Inflammatory macrophage (primary cell): ENCODE data around the gene ZNF610.
"Not testable (repeated sequence)": the region's sequence is repeated elsewhere in the genome, so short reads cannot be mapped to it uniquely, and the experiment has no call there.

Source experiments
- DNase-seq, 2 donors: peaks; one replicate each; pipeline ENCODE4 v3.0.0-alpha.2; 2020 to 2022
- total RNA-seq, 18 experiments: gene quantifications; one replicate each; lab custom pipeline; 2026; ENCODE audit warnings: mixed read lengths in 6 of 18, inconsistent platforms in 2 of 18; lab: John Stamatoyannopoulos, UW

Gene ZNF610
- total RNA-seq: 0.35 to 3.5 (median 1.0) reads per million in 18 experiments

DNA sequence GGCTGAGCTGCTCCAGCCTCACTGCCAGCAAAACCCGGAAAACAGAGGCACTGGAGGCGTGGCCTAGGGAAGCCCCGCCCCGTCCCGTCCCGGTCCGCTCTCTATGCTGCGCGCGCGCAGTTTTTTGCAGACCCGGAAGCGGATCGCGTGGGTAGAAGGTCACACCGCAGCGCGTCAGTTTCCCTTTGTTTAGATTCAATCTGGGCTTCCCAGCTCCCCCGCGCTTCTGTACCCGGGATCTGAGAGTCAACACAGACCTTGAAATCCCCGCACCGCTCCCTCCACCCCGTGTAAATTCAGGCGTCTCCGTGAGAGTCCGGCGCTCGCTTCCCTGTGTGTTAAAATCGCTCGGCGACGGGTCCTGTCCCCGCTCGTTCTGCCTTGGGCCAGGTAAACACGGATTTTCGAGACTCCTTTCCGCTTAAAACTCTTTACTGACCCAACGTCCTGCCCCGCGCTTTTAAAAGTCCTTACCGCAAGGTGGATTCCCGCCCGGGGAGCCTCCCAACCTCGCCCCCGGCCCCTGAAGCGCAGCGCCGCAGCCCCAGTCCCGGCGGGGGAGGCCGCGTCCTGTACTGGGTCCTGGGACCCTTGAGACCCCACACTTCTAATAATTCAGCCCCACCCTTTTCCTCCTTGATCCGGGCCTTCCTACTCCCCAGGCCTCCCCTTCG, at the start of gene ZNF610:
TSS of gene ZNF610 (plus strand) at position 127 of the 674 bp plus-strand sequence. CDS start 12,930 bp downstream, outside the sequence.
- peak; percentile 87 to 95 for DNase-seq

DNA sequence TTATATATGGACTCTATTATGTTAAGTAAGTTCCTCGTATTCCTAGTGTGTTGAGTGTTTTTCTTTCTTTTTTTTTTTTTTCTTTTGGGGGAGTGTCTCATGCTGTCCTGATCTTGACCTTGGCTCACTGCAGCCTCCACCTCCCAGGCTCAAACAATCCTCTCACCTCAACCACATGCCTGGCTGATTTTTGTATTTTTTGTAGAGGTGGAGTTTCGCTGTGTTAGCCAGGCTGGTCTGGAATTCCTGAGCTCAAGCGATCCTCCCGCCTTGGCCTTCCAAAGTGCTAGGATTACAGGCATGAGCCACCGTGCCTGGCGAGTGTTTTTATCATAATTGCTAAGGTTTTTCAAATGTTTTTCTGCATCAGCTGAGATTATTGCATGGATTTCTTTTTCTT, 49.8 kb upstream of the ZNF610 start:
- no peak for DNase-seq

DNA sequence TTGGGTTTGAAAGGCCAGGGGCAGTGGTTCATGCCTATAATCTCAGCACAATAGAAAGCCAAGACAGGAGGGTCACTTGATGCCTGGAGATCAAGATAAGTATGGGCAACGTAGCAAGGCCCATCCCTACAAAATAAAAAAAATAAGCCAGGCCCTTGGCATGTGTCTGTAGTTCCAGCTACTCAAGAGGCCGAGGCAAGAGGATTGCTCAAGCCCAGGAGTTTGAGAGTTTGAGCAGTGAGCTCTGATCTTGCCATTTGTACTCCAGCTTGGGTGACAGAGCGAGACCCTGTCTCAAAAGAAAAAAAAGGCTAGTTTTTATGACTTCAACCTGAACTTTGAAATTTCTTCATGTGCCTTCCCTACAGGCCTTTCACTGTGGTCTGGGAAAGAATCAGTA, 44.3 kb upstream of the ZNF610 start:
- DNase-seq: no peak

DNA sequence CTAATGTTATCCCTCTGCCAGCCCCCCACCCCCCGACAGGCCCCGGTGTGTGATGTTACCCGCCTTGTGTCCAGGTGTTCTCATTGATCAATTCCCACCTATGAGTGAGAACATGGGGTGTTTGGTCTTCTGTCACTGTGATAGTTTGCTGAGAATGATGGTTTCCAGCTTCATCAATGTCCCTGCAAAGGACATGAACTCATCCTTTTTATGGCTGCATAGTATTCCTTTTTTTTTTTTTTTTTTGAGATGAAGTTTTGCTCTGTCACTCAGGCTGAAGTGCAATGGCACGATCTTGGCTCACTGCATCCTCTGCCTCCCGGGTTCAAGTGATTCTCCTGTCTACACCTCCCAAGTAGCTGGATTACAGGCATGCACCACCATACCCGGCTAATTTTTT, 43.1 kb upstream of the ZNF610 start:
- DNase-seq: not testable (repeated sequence)

DNA sequence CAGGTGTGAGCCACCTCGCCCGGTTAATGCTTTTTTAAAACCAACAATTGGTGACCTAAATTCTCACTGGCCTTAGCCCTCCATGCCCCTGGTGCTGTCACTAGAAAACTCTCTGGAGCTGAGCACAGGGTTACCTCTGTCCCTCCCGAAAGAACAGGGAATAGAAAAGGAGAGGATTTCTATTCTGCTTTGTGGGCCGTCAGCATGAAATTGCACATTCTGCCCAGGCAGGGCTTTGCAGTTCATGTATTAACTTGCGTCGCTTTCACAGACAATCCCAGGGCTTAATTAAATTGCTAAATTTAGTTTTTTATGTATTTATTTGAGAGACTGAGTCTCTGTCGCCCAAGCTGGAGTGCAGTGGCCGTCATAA, 39.7 kb upstream of the ZNF610 start:
- DNase-seq: peak in 1 of 2 donors; percentile 10

DNA sequence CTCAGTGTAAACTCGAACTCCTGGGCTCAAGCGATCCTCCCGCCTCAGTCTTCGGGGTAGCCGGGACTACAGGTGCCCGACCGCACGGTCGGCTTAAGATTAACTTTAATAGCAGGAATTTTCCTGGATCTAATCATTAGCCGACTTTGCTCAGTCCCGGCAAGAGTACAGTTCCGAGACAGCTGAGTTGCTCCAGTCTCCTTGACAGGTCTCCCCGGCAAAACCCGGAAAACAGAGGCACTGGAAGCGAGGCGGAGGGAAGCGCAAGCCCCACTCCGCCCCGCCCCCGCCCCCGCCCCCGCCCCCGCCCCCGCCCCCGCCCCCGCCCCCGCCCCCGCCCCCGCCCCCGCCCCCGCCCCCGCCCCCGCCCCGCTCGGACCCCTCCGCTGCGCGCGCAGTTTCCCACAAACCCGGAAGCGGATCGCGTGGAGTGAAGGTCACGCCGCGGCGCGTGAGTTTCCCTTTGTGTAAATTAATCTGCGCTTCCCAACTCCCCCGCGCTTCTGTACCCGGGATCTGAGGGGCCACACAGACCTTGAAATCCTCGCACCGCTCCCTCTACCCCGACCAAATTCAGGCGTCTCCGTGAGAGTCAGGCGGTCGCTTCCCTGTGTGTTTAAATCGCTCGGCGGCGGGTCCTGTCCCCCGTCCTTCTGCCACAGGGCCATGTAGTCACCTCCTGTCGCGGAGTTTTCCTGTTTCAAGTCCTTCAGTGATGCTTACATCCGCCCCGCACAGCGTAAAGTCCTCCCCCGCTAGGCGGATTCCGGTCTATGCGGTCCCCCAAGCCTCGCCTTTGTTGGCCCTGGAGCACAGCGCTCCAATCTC, 39.1 kb upstream of the ZNF610 start, which contains the start of gene ZNF480:
TSS of gene ZNF480 (plus strand) at position 397 of the 828 bp plus-strand sequence. CDS start 3,244 bp downstream, outside the sequence.
- peak; percentile 54 to 63 for DNase-seq

DNA sequence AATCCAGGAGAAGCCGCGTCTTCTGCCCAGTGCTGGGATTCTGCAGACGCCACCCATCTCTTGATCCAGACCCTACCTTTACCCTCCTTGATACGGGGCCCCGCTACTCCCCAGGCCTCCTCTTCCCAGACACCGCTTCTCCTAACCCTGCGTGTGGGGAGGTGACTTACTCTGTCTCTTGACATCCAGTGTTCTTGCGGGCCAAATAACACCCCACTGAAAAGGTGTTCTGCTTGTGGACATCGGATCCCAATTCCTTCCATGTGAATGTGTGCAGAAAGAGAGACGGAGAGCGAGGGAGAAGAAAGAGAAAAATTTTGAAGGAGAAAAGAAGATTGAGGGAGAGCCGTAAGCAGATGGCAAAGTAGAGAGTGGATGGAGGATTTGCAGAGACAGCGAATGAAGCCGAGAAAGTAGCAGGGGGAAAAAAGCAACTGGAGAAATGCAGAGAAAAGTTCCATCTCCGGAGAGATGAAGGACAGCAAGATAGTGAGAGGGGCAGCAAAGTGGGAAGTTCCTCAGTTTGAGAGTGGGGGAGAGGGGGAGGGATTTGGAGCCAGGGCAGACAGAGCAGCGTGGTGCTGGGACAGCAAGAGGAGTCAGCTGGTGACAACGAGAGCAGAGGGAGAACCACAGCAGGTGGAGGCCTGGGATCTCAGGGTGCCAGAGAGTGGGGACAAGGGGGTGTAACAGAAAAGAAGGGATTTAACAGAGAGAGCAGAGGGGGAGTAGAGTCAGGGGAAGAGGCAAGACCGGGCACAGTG, 38.3 kb upstream of the ZNF610 start:
- no peak for DNase-seq

DNA sequence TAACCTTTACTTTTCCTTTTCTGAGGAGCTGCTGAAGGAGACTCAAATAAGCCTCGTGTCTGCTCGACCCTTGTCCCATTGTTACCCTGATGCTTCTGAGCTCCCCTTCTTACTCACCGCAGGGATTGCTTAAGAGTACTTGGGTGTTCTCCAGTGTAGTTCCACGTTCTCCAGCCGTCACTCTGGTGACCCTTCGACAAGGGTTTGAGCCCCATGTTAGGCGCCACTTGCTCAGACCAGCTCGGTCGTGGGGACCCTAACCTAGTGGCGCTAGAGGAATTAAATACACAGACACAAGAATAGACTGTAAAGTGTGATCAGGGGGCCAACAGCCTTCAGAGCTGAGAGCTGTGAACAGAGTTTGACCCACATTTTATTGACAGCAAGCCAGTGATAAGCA, 28.8 kb upstream of the ZNF610 start:
- DNase-seq: no peak

DNA sequence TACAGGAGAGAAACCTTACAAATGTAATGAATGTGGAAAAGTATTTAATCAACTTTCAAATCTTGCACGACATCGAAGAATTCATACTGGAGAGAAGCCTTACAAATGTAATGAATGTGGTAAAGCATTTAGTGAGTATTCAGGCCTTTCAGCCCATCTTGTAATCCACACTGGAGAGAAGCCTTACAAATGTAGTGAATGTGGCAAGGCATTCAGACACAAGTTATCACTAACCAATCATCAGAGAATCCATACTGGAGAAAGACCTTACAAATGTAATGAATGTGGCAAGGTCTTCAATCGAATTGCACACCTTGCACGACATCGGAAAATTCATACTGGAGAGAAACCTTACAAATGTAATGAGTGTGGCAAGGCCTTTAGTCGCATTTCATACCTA, 13.6 kb upstream of the ZNF610 start:
- no peak for DNase-seq

DNA sequence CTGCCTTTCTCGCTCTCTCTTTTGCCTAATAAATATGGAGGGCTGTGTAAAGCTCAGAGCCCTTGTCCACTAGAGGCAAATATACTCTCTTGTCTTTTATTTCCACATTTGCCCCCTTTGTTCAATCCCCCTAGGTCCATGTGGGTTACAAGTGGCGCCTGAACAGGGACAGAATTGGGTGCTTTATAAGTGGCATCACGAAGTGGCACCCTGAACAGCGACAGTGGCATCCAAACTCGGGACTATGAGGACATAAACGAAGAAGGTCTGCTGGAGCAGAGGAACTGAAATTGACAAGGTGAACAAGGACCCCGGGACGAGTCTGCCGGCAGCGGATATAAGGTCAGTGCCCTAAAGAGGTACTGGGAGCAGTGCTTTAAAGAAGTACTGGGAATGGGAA, 4.3 kb upstream of the ZNF610 start:
- no peak for DNase-seq

DNA sequence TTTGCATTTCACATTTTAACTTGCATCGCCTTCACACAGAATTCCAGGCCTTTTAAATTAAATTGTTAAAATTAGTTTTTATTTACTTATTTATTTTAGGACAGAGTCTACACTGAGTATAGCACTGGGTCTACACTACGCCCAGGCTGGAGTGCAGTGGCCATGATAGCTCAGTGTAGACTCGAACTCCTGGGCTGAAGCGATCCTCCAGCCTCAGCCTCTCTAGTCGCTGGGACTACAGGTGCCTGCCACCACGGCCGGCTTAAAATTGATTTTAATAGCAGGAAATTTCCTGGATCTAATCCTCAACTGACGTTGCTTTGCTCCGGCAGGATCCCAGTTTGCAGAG, 301 bp upstream of the ZNF610 start:
- DNase-seq: no peak

DNA sequence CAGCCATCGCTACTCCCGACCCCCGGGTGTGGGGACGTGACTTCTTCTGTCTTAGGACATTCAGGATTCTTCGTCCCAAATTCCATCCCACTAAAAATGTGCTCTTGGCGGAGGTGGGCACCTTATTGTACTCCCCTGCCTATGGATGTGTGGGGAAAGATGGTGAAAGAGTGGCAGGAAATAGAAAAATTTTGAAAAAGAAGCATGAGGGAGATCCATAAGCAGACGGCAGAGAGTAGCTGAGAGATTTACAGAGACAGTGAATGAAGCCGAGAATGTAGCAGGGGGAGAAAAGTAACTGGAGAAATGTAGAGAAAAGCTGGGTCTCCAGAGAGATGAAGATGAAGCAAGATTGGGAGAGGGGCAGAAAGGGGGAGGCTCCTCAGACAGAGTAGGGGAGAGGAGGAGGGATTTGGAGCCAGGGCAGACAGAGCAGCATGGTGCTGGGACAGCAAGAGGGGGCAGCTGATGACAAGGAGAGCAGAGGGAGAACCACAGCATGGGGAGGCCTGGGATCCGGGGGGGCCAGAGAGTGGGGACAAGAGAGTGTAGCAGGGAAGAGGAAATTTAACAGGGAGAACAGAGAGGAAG, 843 bp downstream of the ZNF610 start:
- no peak for DNase-seq

DNA sequence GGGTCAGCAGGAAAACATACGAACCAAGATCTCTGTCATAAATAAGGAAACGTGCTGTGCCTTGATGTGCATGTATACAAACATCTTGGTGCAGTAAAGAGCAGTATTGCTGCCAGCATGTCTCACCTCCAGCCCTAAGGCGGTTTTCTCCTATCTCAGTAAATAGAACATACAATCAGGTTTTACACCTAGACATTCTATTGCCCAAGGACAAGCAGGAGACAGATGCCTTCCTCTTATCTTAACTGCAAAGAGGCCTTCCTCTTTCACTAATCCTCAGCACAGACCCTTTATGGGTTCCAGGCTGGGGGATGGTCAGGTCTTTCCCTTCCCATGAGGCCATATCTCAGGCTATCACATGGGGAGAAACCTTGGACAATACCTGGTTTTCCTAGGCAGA, 3.0 kb downstream of the ZNF610 start:
- not testable (repeated sequence) for DNase-seq

DNA sequence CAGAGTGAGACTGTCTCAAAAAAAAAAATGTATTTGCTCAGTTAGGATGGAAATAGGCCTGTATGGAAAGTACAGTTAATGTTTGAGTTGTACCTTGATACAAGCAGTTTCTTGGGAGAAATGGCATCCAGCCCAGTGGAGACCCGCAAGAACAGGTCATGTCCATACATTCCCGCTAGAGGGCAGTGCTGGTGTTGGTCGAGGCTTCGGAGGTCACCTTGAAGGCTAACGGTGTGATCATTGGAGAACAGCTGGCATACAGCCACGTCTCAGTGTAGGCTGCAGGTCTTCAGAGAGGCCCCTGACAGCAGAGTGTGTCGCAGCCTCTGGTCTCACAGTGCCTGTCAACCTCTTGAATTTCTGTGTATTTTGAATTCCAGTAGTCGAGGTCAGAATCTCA, 7.5 kb downstream of the ZNF610 start:
- peak; percentile 15 to 47 for DNase-seq

DNA sequence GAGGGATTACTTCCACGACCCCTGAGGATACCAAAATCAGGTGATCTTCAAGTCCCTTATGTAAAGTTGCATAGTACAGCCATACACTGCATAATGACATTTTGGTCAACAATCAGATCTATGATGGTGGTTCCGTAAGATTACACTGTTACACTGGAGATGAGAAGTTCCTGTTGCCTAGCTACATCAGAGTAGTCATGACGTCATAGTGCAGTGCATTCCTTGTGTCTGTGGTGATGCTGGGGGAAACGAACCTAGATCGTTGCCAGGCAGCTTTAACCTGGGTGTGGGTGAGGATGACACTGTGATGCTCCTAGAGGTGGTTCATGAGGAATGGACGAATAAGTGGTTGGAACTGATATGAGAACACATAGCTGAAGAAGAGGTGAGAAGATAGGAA, 9.1 kb downstream of the ZNF610 start:
- DNase-seq: no peak

DNA sequence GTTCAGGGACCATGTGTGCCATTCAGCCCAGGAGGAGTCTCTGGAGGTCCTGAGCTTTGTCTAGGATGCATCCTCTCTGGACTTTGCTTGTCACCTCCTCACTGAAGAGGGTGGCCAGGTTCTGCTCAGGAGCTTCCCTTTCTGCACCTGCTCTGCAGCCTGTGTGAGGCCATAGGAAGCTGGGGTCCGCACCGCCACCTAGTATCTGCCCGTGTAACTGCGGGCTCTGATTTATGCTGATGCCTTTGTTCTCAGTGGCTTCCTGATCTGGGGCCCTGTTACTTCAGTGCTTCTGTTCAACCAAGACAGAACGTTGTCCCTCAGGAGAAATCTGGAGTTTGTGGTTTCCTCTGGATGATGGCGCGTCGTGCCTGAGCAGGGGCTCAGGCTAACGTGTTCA, 15.5 kb downstream of the ZNF610 start:
- no peak for DNase-seq

DNA sequence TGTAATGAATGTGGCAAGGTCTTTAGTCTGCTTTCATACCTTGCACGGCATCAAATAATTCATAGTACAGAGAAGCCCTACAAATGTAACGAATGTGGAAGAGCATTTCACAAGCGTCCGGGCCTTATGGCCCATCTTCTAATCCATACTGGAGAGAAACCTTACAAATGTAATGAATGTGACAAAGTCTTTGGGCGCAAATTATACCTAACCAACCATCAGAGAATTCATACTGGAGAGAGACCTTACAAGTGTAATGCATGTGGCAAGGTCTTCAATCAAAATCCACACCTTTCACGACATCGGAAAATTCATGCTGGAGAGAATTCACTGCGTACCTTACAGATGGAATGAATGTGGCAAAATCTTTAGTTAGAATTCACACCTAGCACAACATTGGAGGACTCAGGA, 30.4 kb downstream of the ZNF610 start:
- no peak for DNase-seq

DNA sequence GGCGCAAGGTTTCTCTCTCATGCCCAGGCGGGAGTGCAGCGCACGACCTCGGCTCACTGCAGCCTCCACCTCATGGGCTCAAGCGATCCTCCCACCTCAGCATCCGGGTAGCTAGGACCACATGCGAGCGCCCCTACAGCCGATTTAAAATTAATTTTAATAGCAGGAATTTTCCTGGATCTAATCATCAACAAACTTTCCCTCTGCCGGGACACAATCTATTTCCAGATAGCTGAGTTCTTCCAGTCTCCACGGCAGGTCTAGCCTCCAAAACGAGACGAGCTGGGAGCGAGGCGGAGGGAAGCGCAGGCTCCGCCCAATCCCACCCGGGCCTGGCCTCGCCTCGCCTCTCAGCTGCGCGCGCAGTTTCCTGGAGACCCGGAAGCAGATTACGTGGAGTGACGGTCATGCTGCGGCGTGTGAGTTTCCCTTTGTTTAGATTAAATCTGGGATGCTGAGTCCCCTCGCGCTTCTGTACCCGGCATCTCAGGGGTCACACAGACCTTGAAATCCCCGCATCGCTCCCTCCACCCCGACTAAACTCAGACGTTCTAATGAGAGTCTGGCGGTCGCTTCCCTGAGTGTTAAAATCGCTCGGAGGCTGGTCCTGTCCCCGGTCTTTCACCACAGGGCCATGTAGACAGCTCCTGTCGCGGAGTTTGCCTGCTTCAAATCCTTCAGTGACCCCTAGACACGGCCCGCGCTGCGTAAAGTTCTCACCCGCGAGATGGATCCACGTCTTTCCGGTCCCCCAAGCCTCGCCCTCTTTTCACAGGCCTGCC, 33.7 kb downstream of the ZNF610 start, which contains the start of gene ZNF880:
TSS of gene ZNF880 (plus strand) at position 365 of the 782 bp plus-strand sequence. CDS start at position 408, 43 bp downstream.
- peak; percentile 84 to 92 for DNase-seq

DNA sequence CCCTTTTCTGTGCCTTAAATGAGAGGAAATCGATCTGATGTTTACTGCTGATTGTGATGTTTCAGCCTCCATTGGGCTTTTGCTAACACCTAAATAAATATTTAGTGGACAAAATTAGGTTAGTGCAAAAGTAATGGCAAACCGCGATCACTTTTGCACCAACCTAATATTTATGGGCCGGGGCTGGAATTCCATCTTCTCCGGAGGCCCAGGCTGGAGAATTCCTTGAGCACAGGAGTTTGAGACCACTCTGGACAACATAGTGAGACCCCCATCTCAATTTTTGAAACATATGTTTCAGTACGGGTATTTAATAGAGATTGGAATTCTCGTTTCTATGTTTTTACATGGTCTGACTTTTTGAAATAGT, 34.3 kb downstream of the ZNF610 start:
- DNase-seq: no peak

DNA sequence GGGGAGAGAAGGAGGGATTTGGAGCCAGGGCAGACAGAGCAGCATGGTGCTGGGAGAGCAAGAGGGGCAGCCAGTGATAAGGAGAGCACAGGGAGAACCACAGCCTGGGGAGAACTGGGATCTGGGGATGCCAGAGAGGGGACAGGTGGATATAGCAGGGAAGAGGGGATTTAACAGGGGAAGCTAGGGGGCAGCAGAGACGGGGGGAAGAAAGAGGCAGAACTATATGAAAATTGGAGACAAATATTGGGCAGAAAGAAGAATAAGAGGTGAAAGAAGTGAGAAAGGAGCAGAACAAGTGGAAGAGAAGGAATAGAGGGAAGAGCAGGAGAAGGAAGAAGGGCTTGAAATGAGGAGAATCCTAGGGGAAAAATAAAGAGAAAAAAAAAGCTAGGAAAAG, 55.1 kb downstream of the ZNF610 start:
- DNase-seq: no peak

DNA sequence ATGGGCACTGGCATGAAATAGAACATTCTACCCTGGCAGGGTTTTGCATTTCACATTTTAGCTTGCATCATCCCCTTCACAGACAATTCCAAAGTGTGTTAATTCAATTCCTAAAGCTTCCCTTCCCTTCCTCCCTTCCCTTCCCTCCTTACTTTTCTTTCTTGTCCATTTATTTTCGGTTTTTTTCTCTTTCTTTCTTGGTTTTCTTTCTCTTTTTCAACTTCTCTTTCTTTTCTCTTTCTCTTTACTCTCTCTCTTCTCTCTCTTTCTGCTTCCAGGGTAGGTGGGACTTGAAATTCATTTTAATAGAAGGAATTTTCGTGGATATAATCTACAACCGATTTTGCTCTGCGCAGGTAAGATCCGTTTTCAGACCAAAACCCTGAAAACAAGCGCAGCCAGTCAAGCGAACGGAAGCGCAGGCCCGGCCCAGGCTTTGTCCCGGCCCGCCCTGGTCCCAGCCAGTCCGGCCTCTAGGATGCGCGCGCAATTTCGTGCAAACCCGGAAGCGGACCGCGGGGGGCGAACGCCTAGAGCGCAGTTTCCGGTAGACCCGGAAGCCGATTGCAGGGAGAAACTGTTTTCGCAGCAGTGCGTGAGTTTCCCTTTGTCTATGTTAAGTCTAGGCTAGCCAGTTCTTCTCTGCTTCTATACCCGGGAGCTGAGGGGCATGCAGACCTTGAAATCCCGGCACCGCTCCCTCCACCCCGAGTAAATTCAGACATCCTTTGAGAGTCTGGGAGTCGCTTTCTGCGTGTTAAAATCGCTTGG, 61.5 kb downstream of the ZNF610 start, which contains the start of gene ZNF528:
TSS of gene ZNF528 (plus strand) at position 540 of the 771 bp plus-strand sequence. CDS start 4,165 bp downstream, outside the sequence.
- peak; percentile 95 to 96 for DNase-seq
